ENCODE data around the gene JAKMIP1. TPM values are rescaled to one million over a fixed set of nuclear protein-coding genes. Genes with fewer than 3 reads are reported as not detected.

Gene JAKMIP1
- total RNA-seq, 1 donor from 2014 or later, result 0.89 TPM

GRCh38 chr4:6056976-6057766 lies 143.2 kb downstream of the JAKMIP1 start:
- Mint-ChIP-seq H3K36me3 (ENCODE audit: insufficient read depth) (no peaks in the 10 kb centered on the region), H3K27me3 (no peaks in the 10 kb centered on the region), H3K4me1 (ENCODE audit: low read depth) (peaks cover 2% of the 10 kb centered on the region), H3K27ac (no peak overlapping the region), H3K9me3 (ENCODE audit: low read depth) (peaks cover 16% of the 10 kb centered on the region), H3K4me3 (ENCODE audit: low read depth) (no peak overlapping the region)
- DNase-seq (ENCODE audit: low spot score, unreplicated experiment), result no peak
- TF ChIP-seq CTCF (IDR thresholded peaks at IDR 0.05; ENCODE audit: unreplicated experiment), result no peak

- no peak for TF ChIP-seq CTCF (IDR thresholded peaks at IDR 0.05; ENCODE audit: unreplicated experiment)
- Mint-ChIP-seq H3K36me3 (ENCODE audit: insufficient read depth) (no peaks in the 10 kb centered on the region), H3K4me3 (ENCODE audit: low read depth) (no peak overlapping the region), H3K4me1 (ENCODE audit: low read depth) (peaks cover 2% of the 10 kb centered on the region), H3K9me3 (ENCODE audit: low read depth) (peaks cover 16% of the 10 kb centered on the region), H3K27me3 (peaks cover 9% of the 10 kb centered on the region), H3K27ac (no peak overlapping the region)
- DNase-seq (ENCODE audit: low spot score, unreplicated experiment), result no peak
Observed at GRCh38 chr4:6055436-6055835, 144.9 kb downstream of the JAKMIP1 start.

GRCh38 chr4:6055030-6055429 lies 145.3 kb downstream of the JAKMIP1 start:
- H3K9me3 Mint-ChIP-seq (ENCODE audit: low read depth), result peaks cover 12% of the 10 kb centered on the region
- TF ChIP-seq CTCF (IDR thresholded peaks at IDR 0.05; ENCODE audit: unreplicated experiment), result no peak
- no peak for DNase-seq (ENCODE audit: low spot score, unreplicated experiment)
- no peak overlapping the region for H3K4me3 Mint-ChIP-seq (ENCODE audit: low read depth)
- H3K4me1 Mint-ChIP-seq (ENCODE audit: low read depth), result peaks cover 2% of the 10 kb centered on the region
- no peaks in the 10 kb centered on the region for H3K36me3 Mint-ChIP-seq (ENCODE audit: insufficient read depth)
- peaks cover 10% of the 10 kb centered on the region for H3K27me3 Mint-ChIP-seq
- H3K27ac Mint-ChIP-seq, result no peak overlapping the region

GRCh38 chr4:6054162-6054922 lies 146.0 kb downstream of the JAKMIP1 start:
- Mint-ChIP-seq H3K4me3 (ENCODE audit: low read depth) (no peak overlapping the region), H3K27me3 (peaks cover 16% of the 10 kb centered on the region), H3K4me1 (ENCODE audit: low read depth) (peaks cover 2% of the 10 kb centered on the region), H3K9me3 (ENCODE audit: low read depth) (peaks cover 10% of the 10 kb centered on the region), H3K36me3 (ENCODE audit: insufficient read depth) (no peaks in the 10 kb centered on the region), H3K27ac (no peak overlapping the region)
- no peak for DNase-seq (ENCODE audit: low spot score, unreplicated experiment)
- TF ChIP-seq CTCF (IDR thresholded peaks at IDR 0.05; ENCODE audit: unreplicated experiment), result no peak

- Mint-ChIP-seq H3K27ac (no peak overlapping the region), H3K4me3 (ENCODE audit: low read depth) (no peak overlapping the region), H3K27me3 (peaks cover 23% of the 10 kb centered on the region), H3K9me3 (ENCODE audit: low read depth) (peaks cover 3% of the 10 kb centered on the region), H3K36me3 (ENCODE audit: insufficient read depth) (no peaks in the 10 kb centered on the region), H3K4me1 (ENCODE audit: low read depth) (peaks cover 2% of the 10 kb centered on the region)
- TF ChIP-seq CTCF (IDR thresholded peaks at IDR 0.05; ENCODE audit: unreplicated experiment), result no peak
- DNase-seq (ENCODE audit: low spot score, unreplicated experiment), result no peak
Observed at GRCh38 chr4:6052679-6053078, 147.7 kb downstream of the JAKMIP1 start.

All from progenitor cell of endocrine pancreas (in vitro differentiated cells).